GM10266 (cell line): Measurements from ENCODE around the gene TUBB4B.
A peak's percentile ranks its signal among the peaks of the same experiment; 100 is the strongest.

Experiments
- DNase-seq: peaks from one replicate; pipeline ENCODE4 v3.0.0; 2012; ENCODE audit errors: extremely low spot score
- TF ChIP-seq, protein P1 (sequence below): IDR thresholded peaks from 2 replicates; pipeline ENCODE4 v1.5.1; 2012; ENCODE audit warnings: mild to moderate bottlenecking, low read depth; ENCODE audit not compliant: control insufficient read depth, insufficient read depth; ENCODE audit errors: missing control alignments

TUBB4B gene

DNA sequence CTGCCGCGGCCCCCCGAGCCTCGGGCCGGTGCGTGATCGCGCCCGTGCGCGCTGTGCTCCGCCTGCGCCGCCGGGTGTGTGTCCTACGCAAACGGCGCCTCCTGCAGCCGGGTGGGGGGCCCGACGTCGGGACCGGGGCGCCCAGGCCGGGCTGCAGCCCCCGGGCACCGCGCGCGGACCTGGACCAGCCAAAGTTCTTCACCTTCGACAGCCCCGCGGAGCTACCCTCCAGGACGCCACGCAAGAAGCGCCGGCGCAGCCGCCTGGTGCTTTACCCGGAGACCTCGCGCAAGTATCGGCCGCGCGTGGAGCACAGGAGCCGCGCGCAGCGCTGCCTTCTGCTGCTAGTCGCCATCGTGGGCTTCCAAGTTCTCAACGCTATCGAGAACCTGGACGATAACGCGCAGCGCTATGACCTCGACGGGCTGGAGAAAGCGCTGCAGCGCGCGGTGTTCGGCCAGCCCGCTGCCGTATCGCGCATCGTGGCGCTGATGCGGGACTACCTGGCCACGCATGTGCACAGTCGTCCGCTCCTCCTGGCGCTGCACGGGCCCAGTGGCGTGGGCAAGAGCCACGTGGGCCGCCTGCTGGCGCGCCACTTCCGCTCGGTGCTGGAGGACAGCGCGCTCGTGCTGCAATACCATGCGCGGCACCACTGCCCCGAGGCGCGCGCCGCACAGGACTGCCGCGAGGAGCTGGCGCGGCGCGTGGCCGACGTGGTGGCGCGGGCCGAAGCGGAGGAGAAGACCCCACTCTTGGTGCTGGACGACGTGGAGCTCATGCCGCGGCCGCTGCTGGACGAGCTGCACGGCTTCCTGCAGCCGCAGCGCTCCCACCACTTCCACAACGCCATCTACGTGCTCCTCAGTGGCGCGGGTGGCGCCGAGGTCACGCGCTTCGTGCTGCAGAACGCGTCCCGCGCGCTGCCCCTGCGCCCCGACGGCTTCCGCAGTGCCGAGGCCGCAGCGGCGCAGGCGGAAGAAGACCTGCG, 37.9 kb downstream of the TUBB4B start:
- TF ChIP-seq, protein P1, sequence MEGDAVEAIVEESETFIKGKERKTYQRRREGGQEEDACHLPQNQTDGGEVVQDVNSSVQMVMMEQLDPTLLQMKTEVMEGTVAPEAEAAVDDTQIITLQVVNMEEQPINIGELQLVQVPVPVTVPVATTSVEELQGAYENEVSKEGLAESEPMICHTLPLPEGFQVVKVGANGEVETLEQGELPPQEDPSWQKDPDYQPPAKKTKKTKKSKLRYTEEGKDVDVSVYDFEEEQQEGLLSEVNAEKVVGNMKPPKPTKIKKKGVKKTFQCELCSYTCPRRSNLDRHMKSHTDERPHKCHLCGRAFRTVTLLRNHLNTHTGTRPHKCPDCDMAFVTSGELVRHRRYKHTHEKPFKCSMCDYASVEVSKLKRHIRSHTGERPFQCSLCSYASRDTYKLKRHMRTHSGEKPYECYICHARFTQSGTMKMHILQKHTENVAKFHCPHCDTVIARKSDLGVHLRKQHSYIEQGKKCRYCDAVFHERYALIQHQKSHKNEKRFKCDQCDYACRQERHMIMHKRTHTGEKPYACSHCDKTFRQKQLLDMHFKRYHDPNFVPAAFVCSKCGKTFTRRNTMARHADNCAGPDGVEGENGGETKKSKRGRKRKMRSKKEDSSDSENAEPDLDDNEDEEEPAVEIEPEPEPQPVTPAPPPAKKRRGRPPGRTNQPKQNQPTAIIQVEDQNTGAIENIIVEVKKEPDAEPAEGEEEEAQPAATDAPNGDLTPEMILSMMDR: no peak
- no peak for DNase-seq

DNA sequence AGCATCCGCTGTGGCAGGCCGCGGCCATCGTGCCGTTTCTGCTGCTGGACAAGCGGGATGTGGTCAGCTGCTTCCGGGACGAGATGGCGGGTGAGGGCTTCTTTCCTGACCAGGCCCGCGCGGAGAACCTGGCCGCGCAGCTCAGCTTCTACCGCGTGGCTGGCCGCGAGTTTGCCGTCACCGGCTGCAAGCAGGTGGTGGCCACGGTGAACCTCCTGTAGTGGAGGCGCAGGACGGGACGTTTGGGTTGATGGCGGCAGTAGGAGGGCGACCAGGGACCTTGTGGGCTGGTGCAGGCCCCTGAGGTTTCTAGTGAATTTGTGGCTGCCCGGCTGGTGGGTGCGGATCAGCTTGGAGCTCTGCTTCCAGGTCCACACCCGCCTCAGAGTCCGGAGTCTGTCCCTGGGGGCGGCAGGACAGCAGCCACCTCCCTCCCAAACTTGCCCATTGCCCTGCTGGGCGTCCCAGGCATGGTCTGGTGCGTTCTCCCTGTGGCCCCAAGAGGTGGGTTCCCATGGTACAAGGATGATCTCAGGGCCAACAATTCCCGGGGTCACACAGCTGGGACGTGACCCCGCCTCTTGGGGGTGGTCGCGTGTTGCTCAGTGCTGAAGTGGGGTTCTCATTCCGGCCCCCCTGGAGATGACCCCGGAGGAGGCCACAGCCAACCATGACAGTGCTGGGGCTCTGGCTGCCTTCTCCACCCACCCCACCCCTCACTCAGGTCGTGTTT, 38.8 kb downstream of the TUBB4B start:
- TF ChIP-seq, protein P1: no peak
- DNase-seq: no peak

DNA sequence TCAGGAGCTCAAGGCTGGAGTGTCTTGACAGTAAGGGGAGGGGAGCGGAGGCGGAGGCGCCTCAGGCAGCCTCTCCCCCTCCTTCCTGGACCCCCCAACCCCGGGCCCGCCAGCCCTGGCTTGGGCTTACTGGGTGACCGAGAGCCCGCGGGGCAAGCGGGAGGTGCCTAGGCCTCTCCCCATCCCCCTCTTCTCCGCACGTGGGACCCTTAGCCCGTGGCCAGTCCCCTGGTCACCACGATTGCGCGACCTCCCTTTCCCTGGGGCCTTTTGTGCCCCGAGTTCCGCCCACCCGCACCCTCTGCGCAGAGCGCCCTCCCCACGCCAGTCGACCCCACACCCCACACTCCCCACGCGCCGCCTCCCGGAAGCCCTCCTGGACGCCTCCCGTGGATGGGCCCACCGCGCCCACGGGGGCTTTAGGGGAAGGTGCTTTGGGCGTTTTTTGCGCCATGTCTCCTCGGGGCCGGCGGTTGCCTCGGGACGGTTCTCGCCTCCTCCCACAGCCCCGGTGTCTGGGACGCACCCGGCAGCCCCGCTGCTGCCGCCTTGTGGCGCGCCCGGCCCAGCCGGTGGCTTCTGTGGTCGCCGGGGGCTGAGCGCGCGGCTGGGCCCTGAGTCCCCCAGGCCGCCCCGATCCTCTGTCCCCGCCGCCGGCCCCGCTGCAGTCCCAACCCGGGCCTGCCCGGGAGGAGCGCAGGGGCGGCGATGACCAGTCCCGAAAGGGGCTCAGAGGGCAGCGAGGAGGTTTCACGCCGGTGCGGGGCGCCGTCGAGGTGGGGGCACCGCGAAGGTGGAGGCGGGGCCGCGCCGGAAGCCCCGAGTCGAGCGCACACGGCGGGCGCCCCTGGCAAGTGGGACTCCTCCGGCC, 39.6 kb downstream of the TUBB4B start:
- DNase-seq: no peak
- TF ChIP-seq, protein P1: no peak

DNA sequence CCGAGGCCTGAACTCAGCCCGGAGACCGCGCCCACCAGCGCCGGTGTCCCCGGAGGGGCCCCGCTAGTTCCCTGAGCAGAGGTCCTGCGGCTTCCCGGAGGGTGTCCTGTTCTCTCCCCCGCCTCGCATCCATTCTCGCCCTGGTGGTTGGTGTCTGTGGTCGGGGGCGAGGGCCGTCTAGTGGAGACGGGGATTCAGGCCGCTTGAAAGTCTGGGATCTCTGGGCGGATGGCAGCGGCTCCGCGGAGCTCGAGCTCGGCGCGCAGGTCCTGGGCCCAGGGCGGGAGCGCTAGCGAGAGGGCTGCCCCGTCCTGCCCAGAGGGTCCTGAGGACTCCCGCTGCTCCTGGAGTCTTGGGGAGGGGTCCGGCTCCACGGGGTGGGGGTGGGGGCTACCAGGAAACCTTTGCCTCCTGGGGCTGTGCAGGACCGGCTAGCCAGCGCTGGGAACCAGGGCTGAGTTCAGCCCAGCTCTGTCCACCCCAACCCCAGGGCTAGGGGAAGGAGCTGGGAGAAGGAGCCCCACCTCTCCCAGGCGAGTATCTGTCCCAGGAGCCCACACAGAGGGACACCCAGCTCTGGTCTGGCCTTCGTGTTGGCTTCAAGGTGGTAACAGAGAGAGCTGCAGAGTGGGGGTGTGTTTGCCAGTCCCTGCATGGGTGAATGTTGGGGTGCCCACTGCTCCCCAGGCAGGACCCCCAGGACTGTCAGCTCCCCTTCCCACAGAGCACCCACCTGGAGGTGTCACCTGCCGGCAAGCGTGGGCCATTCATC, 40.4 kb downstream of the TUBB4B start:
- no peak for DNase-seq
- TF ChIP-seq, protein P1: no peak

DNA sequence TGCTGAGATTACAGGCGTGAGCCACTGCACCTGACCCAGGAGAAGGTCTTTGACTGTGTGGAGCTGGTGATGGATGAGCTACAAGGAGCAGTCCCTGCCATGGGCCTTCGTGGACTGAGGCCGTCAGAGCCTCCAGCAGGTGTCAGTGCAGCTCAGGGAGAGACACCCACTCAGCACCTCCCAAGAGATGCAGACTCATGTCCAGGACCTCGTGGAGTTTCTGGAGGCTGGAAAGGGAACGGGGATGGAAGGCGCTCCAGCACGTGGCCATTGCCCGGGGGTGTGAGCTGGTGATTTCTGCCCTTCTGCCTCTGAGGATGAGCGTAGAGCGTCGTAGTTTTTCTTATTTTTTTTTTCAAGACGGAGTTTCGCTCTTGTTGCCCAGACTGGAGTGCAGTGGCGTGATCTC, 45.9 kb downstream of the TUBB4B start:
- TF ChIP-seq, protein P1: peak; percentile 41
- DNase-seq: peak; percentile 61

DNA sequence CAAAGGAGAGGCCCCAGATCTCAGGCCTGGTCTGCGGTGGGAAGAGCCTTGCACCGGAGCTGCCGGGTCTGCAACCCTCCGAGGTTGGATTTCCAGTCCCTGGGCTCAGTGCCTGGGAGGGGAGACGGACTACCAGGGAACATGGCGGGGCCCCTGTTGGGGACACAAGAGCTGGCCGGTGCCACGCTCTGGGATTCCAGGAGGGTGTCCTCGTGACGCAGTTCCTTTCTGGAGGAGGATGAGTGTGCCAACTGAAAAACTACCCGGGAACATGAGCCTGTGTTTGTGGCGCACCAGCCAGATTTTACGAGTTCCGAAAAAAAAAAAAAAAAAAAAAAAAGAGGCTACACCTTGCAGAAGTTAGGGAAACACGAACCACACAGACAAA, 52.0 kb downstream of the TUBB4B start:
- DNase-seq: no peak
- TF ChIP-seq, protein P1: no peak
